Kidney epithelial cell (primary cell): ENCODE data around the gene PIP4K2A. TPM values are rescaled to one million over a fixed set of nuclear protein-coding genes. Genes with fewer than 3 reads are reported as not detected.

ENCODE experiments used
- DNase-seq: peaks from one replicate; pipeline ENCODE4 v3.0.0-alpha.2; 2010; ENCODE audit warnings: low read depth
- H3K27me3 ChIP-seq: 2 replicates; pipeline ENCODE4 v1.6.0; 2011; ENCODE audit warnings: low read length; ENCODE audit not compliant: control insufficient read depth, insufficient read depth
- H3K36me3 ChIP-seq: 2 replicates; pipeline ENCODE4 v1.5.1; 2011; ENCODE audit warnings: low read length; ENCODE audit not compliant: control insufficient read depth, insufficient read depth
- H3K4me3 ChIP-seq: 2 replicates; pipeline ENCODE4 v1.5.1; 2011; ENCODE audit warnings: low read depth, mild to moderate bottlenecking, control low read depth, low read length
- total RNA-seq: library from RNA; depleted of rRNA; stranded (reverse); fragments of >200 nt; gene quantifications from 2 replicates; pipeline ENCODE4 v1.2.3, GENCODE V29; 2015
- TF ChIP-seq, protein P1 (sequence below): IDR thresholded peaks from 2 replicates; pipeline ENCODE4 v1.5.1; 2011; ENCODE audit warnings: mild to moderate bottlenecking, moderate library complexity, low read length, control low read depth, inconsistent platforms; ENCODE audit not compliant: insufficient read depth, poor library complexity, severe bottlenecking

Gene PIP4K2A
- total RNA-seq, 1 donor from 2014 or later = 23.6 TPM

DNA sequence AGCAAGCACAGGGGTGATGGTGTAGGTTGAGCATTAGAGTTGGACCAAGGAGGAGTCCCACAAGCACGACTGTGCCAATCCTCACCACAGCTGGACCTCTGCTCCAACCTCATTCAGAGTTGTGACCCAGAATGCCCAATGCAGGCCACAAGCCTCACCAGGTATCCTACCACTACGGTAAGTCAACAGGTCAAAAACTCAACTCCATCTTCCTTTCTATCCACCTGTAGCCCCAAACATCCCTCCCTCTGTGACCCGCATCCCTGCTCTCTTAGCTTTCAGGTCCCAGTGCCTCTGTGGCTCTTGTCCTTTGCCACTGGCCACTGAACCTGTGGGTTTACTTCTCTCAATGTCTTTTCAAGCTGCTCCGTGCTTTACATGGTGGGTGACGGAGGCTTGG lies 112.8 kb downstream of the PIP4K2A start:
- H3K27me3 ChIP-seq = no peaks in the 10 kb centered on the region
- no peak overlapping the region for H3K4me3 ChIP-seq
- DNase-seq = no peak
- H3K36me3 ChIP-seq = no peaks in the 10 kb centered on the region
- TF ChIP-seq, protein P1, sequence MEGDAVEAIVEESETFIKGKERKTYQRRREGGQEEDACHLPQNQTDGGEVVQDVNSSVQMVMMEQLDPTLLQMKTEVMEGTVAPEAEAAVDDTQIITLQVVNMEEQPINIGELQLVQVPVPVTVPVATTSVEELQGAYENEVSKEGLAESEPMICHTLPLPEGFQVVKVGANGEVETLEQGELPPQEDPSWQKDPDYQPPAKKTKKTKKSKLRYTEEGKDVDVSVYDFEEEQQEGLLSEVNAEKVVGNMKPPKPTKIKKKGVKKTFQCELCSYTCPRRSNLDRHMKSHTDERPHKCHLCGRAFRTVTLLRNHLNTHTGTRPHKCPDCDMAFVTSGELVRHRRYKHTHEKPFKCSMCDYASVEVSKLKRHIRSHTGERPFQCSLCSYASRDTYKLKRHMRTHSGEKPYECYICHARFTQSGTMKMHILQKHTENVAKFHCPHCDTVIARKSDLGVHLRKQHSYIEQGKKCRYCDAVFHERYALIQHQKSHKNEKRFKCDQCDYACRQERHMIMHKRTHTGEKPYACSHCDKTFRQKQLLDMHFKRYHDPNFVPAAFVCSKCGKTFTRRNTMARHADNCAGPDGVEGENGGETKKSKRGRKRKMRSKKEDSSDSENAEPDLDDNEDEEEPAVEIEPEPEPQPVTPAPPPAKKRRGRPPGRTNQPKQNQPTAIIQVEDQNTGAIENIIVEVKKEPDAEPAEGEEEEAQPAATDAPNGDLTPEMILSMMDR = no peak

DNA sequence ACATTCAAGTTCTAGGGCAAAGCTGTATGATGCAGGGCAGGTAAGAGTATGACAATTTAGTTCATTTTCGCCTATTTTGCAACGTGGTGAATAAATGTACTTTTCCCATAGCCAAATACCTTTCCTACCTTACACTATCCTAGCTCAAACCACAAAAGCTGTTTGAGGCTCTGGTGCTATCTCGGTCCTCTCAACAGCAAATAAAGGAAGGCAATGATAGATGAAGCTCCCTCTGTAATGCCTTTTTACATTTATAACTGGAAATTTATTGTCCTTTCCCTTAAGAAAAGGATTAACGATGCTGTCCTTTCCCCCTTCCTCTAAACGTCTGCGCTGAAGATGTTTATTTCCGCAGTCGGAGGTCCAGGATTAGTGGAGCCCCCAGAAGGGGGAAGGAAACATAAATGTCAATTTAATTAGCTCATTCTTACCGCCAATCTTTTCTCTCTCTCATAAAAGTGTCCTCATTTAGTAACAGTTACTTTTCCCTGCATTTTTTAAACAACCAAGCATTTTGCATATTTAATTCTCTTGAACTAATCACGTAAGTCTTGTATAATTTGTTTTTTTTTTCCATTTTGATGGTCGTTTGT lies 114.6 kb downstream of the PIP4K2A start:
- no peak overlapping the region for H3K4me3 ChIP-seq
- H3K27me3 ChIP-seq = no peaks in the 10 kb centered on the region
- peaks cover 2% of the 10 kb centered on the region for H3K36me3 ChIP-seq
- TF ChIP-seq, protein P1 = no peak
- DNase-seq = no peak

DNA sequence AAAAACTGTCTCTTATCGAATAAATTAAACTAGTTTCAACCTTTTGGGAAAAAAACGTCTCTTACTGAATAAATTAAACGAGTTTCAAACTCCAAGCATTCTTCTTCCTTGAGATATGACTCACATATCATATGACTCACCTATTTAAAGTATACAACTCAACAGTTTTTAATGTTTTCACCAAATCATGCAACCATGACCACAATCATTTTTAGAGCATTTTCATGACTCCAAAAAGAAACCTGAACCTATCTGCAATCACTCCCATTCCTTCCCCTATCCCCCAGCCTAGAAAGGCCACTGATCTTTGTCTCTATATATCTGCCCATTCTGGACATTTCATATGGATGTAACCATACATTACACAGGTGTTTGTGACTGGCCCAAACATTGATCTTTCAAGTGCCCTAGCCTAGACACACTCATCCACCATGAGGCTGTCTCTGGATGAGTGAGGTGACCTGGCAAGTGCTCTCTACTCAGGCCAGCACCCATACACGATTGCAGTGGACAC lies 115.3 kb downstream of the PIP4K2A start:
- TF ChIP-seq, protein P1 = no peak
- no peak overlapping the region for H3K4me3 ChIP-seq
- DNase-seq = no peak

DNA sequence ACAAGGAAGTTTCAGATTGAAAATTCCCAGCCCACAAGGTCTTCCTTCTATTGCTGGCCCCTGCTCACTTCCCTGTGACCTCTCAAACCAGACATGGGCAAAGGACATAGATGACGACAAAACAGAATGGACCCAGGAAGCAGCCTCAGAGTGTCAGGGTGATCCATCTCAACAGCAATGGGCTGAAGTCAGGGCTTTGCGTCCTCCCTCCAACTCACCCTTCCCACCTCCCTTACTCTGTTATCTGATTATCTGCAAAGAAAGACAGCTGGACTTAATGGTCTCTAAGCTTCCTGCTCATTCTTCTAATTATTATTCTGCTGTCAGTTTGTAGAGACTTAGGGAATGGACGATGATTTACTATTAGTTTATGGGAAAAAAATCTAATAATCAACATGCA lies 115.9 kb downstream of the PIP4K2A start:
- TF ChIP-seq, protein P1 = no peak
- peaks cover 2% of the 10 kb centered on the region for H3K36me3 ChIP-seq
- no peak for DNase-seq
- H3K27me3 ChIP-seq = no peaks in the 10 kb centered on the region
- H3K4me3 ChIP-seq = no peak overlapping the region

More for the DNA sequence above, 115.3 kb downstream of the PIP4K2A start:
- peaks cover 2% of the 10 kb centered on the region for H3K36me3 ChIP-seq
- H3K27me3 ChIP-seq = no peaks in the 10 kb centered on the region

GRCh38 chr10:22597138-22597537 lies 117.2 kb downstream of the PIP4K2A start:
- TF ChIP-seq, protein P1 = no peak
- Histone ChIP-seq H3K27me3 (no peaks in the 10 kb centered on the region), H3K4me3 (no peak overlapping the region), H3K36me3 (peaks cover 2% of the 10 kb centered on the region)
- no peak for DNase-seq

DNA sequence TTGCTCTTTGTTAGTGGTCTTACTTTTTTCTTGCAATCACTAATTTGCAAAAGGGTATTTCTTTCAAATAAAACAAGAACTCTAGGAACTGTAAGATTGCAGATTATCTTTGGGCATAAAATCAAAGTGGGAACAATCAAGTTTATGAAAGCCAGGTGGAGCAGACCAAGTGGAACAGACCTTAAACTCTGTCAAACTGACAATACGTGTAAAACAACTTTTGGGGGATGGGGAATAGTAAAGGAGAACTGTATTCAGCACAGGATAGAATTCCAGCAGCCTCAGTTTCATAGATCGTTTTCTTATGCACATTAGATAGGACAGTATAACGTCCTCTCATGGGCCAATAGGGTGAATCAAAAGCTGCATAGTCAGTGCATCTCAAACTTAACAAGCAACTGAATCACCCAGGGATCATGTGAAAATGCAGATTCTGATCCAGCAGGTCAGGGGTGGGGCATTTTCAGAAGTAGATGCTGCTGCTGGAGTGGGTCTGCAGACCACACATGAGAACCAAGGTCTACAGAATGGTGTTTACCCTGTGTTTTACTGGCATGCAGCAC lies 120.7 kb downstream of the PIP4K2A start:
- TF ChIP-seq, protein P1 = no peak
- no peak for DNase-seq
- no peaks in the 10 kb centered on the region for H3K27me3 ChIP-seq
- H3K36me3 ChIP-seq = peaks cover 2% of the 10 kb centered on the region
- H3K4me3 ChIP-seq = no peak overlapping the region
